Gastrocnemius medialis (tissue), 4 donors: ENCODE data around the gene EPX.

Experiments
- CTCF ChIP-seq, 5 experiments: fragments of 450-650 bp in 3 of 5; fragments of 200-600 bp in 2 of 5; sonication (generic) in 2 of 5; IDR thresholded peaks in 4 of 5; conservative IDR thresholded peaks in 1 of 5; 1 replicate in 4 of 5; 2 replicates in 1 of 5; pipeline ENCODE4 v1.5.1; 2016 to 2019; ENCODE audit warnings: antibody characterized with exemption in 5 of 5, mild to moderate bottlenecking in 3 of 5, moderate library complexity in 3 of 5
- POLR2A ChIP-seq, 2 donors: fragments of 450-650 bp; IDR thresholded peaks; one replicate each; pipeline ENCODE4 v1.6.1; 2017; ENCODE audit warnings: antibody characterized with exemption in 2 of 2, mild to moderate bottlenecking in 2 of 2, moderate library complexity in 2 of 2

DNA sequence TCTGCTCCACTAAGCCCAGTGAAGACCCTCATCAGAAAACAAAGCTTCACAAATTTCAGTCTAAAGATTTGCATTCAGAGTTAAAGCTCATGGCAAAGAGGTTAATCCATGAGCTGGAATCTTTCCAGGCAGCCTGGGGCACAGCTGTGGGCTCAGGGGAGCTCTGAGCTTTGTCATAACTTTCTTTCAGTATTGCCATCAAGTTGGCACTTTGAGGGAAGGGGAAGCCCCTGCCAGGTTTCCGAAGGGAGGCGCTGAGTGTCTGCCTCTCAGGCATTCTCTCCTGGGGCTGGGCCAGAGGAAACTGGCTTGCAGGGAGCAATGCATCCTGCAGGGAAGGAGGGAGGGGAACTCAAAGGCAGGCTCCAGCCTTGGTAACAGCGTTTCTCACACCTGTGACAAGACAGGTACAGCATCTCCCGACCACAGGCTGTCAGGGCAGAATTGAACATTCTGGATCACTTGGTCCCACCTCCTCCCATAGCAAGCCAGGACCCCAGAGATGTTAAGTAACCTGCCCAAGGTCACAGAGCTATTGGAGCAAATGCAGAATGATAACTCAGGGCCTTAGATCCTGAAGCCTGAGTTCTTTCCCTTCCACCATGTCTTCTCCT, 49.8 kb downstream of the EPX start:
- TF ChIP-seq CTCF (IDR thresholded peaks at IDR 0.05 in 4 of 5, conservative IDR thresholded peaks at IDR 0.05 in 1 of 5) (no peak), POLR2A (IDR thresholded peaks at IDR 0.05) (no peak)
